K562 (cell line): Measurements from ENCODE around the gene PCNX3. TPM values are rescaled to one million over a fixed set of nuclear protein-coding genes. Genes with fewer than 3 reads are reported as not detected.

Experiments
- ARID1B ChIP-seq: fragments of 450-650 bp; IDR thresholded peaks from 2 replicates; pipeline ENCODE4 v1.6.1; 2016; ENCODE audit warnings: antibody characterized with exemption, mild to moderate bottlenecking, inconsistent platforms
- BHLHE40 ChIP-seq: IDR thresholded peaks from 2 replicates; pipeline ENCODE4 v1.6.1; 2011; ENCODE audit warnings: low read length, improper control_type of control experiment
- CXXC5 ChIP-seq: fragments of 250-450 bp; sonication (Bioruptor Pico); IDR thresholded peaks from 2 replicates; pipeline ENCODE4 v1.8.0; 2022; ENCODE audit warnings: inconsistent platforms, mild to moderate bottlenecking, moderate library complexity
- DMBX1 ChIP-seq: fragments of 250-450 bp; sonication (Bioruptor Pico); IDR thresholded peaks from 2 replicates; pipeline ENCODE4 v1.8.0; 2022; ENCODE audit warnings: inconsistent platforms, mild to moderate bottlenecking, moderate library complexity, borderline replicate concordance
- EP300 ChIP-seq: IDR thresholded peaks from 2 replicates; pipeline ENCODE4 v1.6.1; 2012; ENCODE audit warnings: low read length, improper control_type of control experiment
- FOXP1 ChIP-seq: sonication (generic); formaldehyde crosslinking; IDR thresholded peaks from 2 replicates; pipeline ENCODE4 v1.8.0; 2022; ENCODE audit warnings: mild to moderate bottlenecking, missing genetic modification reagents
- GATA2 ChIP-seq: sonication (generic); formaldehyde crosslinking; IDR thresholded peaks from 2 replicates; pipeline ENCODE4 v1.4.0; 2020; ENCODE audit warnings: mild to moderate bottlenecking, missing genetic modification reagents
- MAFK ChIP-seq: IDR thresholded peaks from 2 replicates; pipeline ENCODE4 v1.6.1; 2011; ENCODE audit warnings: low read length, improper control_type of control experiment
- MTA2 ChIP-seq: fragments of 450-650 bp; IDR thresholded peaks from 2 replicates; pipeline ENCODE4 v1.6.1; 2016; ENCODE audit warnings: low read depth
- NCOA4 ChIP-seq: fragments of 450-650 bp; IDR thresholded peaks from 2 replicates; pipeline ENCODE4 v1.6.1; 2018; ENCODE audit warnings: mild to moderate bottlenecking; ENCODE audit not compliant: partially characterized antibody
- NFIC ChIP-seq: fragments of 450-650 bp; IDR thresholded peaks from 2 replicates; pipeline ENCODE4 v1.6.1; 2017; ENCODE audit warnings: mild to moderate bottlenecking, inconsistent platforms
- POLR2A ChIP-seq: fragments of 450-650 bp; conservative IDR thresholded peaks from 2 replicates; pipeline ENCODE4 v1.6.1; 2016
- PRMT5 ChIP-seq: sonication (generic); formaldehyde crosslinking; IDR thresholded peaks from 2 replicates; pipeline ENCODE4 v1.5.0; 2020; ENCODE audit warnings: missing genetic modification reagents
- SMARCB1 ChIP-seq: IDR thresholded peaks from 2 replicates; pipeline ENCODE4 v1.6.1; 2011; ENCODE audit warnings: improper control_type of control experiment, low read depth; ENCODE audit not compliant: insufficient read length
- SOX6 ChIP-seq: fragments of 450-650 bp; IDR thresholded peaks from 2 replicates; pipeline ENCODE4 v1.6.1; 2014; ENCODE audit warnings: mild to moderate bottlenecking
- TBL1XR1 ChIP-seq, 2 experiments: IDR thresholded peaks; 2 replicates each; pipeline ENCODE4 v1.6.1; 2012; ENCODE audit warnings: improper control_type of control experiment in 2 of 2, low read length in 2 of 2, mild to moderate bottlenecking in 1 of 2
- U2AF1 ChIP-seq: fragments of 200-400 bp; formaldehyde crosslinking; optimal IDR thresholded peaks from 2 replicates; pipeline ENCODE3; 2017; ENCODE audit warnings: mild to moderate bottlenecking, low read depth, low read length, moderate library complexity
- ZEB2 ChIP-seq: fragments of 450-650 bp; IDR thresholded peaks from 2 replicates; pipeline ENCODE4 v1.6.1; 2016
- ZMIZ1 ChIP-seq, 2 experiments: fragments of 150-350 bp in 1 of 2; IDR thresholded peaks; 2 replicates each; pipeline ENCODE4 v1.6.1; 2012 to 2016; ENCODE audit warnings: low read depth in 2 of 2, low read length in 2 of 2, mild to moderate bottlenecking in 1 of 2, moderate library complexity in 1 of 2
- ZNF175 ChIP-seq: fragments of 200-800 bp; sonication (Bioruptor generic); IDR thresholded peaks from 2 replicates; pipeline ENCODE4 v1.6.1; 2016; ENCODE audit warnings: low read depth, mild to moderate bottlenecking, missing genetic modification characterization, missing compliant biosample characterization
- ZNF23 ChIP-seq: fragments of 250-450 bp; sonication (Bioruptor Pico); IDR thresholded peaks from 2 replicates; pipeline ENCODE4 v1.4.0; 2020; ENCODE audit warnings: mild to moderate bottlenecking
- polyA plus RNA-seq, 8 experiments: library from polyadenylated mRNA; depleted of rRNA in 4 of 8; stranded (reverse) in 5 of 8; unstranded in 3 of 8; fragments of >200 nt; fragmentation: Nextera tagmentation in 2 of 8; fragmentation: Illumina TruSeq in 1 of 8; extraction: Ambion mirVana in 2 of 8; extraction: Trizol in 1 of 8; gene quantifications; 2 replicates each; pipeline versions ENCODE4 v1.2.1 to v1.2.3, GENCODE V29; 2011 to 2014; ENCODE audit warnings: inconsistent platforms in 1 of 8, missing spikeins in 1 of 8
- total RNA-seq, 7 experiments: library from RNA; depleted of rRNA in 6 of 7; stranded (reverse); fragments of >200 nt in 6 of 7; fragmentation: Illumina TruSeq in 2 of 7; extraction: Trizol in 2 of 7; gene quantifications; 2 replicates each; pipeline versions ENCODE4 v1.2.1 to v1.2.3, GENCODE V29; 2011 to 2021; ENCODE audit warnings: low replicate concordance in 1 of 7
- TF ChIP-seq, protein P1 (sequence below), 2 experiments: fragments of 450-650 bp; conservative IDR thresholded peaks; 2 replicates each; pipeline ENCODE4 v1.6.1; 2017; ENCODE audit warnings: mild to moderate bottlenecking in 2 of 2, moderate library complexity in 2 of 2

PCNX3 gene
- total and polyA plus RNA-seq, 9 of the 15 experiments (the other 6 are each of a cell fraction or from before 2014, with no cell fraction given): 0.11 to 47.8 (median 12.8) TPM

DNA sequence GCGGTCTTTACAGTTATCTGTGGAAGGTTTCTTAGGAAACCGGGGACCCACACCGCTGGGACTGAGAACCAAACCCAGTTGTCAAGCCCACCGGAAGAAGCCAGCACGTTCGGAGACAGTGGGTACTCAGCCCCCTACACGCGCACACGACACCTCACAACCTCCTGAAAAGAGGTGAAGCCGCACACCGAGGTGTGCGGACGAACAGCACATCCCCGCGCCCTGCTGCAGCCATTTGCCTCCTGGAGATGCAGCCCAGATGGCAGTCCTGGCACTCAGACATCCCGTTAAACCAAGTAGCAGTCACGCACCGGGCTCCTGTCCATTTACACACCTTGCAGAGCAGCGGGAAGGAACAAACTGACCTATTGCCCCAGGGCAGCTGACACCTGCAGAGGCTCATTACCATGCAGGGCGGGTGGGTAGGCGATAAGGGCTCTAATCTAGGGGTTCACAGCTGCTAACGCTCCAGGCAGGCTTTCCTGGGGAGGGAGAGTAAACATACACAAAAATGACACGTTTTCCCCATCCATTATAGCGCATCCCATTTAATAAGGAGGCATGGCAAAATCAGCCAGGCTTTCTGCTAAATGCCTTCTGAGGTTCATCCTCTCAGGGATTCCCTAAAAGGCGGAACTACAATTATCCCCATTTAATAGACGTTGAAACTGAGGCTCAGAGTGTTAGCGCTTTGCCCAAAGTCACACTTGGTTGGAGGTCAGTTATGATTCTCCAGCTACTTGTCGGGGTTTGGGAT is 40.6 kb upstream of the PCNX3 start (continued):
- TF ChIP-seq ZMIZ1 (IDR thresholded peaks at IDR 0.05; ENCODE audit: low read depth in 2 of 2, low read length in 2 of 2) (peak in 1 of 2 experiments; percentile 79; a peak in 1 of 4 replicates), SOX6 (peak; percentile 80), ZNF23 (no peak), TBL1XR1 (IDR thresholded peaks at IDR 0.05; ENCODE audit: low read length in 2 of 2) (peak; percentile 81 to 87), NCOA4 (peak; percentile 74), CXXC5 (CRISPR knock-in tag) (peak; percentile 83), FOXP1 (peak; percentile 88; the same call in 1 of the 2 replicates), DMBX1 (CRISPR knock-in tag) (peak; percentile 57; the same call in 1 of the 2 replicates), MAFK (no peak; the same call in 1 of the 2 replicates), ZEB2 (peak; percentile 90), EP300 (peak; percentile 91), GATA2 (CRISPR knock-in tag) (peak; percentile 86), ARID1B (peak; percentile 95), U2AF1 (no peak), BHLHE40 (peak; percentile 83), POLR2A (peak; percentile 67), SMARCB1 (no peak), ZNF175 (CRISPR knock-in tag) (peak; percentile 88), MTA2 (peak; percentile 87), NFIC (peak; percentile 88), PRMT5 (CRISPR knock-in tag) (no peak)
- TF ChIP-seq, protein P1, sequence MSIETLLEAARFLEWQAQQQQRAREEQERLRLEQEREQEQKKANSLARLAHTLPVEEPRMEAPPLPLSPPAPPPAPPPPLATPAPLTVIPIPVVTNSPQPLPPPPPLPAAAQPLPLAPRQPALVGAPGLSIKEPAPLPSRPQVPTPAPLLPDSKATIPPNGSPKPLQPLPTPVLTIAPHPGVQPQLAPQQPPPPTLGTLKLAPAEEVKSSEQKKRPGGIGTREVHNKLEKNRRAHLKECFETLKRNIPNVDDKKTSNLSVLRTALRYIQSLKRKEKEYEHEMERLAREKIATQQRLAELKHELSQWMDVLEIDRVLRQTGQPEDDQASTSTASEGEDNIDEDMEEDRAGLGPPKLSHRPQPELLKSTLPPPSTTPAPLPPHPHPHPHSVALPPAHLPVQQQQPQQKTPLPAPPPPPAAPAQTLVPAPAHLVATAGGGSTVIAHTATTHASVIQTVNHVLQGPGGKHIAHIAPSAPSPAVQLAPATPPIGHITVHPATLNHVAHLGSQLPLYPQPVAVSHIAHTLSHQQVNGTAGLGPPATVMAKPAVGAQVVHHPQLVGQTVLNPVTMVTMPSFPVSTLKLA (conservative IDR thresholded peaks at IDR 0.05): peak; percentile 80 to 88
